Measurements from ENCODE around the gene CTU2.

GRCh38 chr16:88761830-88762229 lies 55.5 kb downstream of the CTU2 start:
- TF ChIP-seq, protein P1, sequence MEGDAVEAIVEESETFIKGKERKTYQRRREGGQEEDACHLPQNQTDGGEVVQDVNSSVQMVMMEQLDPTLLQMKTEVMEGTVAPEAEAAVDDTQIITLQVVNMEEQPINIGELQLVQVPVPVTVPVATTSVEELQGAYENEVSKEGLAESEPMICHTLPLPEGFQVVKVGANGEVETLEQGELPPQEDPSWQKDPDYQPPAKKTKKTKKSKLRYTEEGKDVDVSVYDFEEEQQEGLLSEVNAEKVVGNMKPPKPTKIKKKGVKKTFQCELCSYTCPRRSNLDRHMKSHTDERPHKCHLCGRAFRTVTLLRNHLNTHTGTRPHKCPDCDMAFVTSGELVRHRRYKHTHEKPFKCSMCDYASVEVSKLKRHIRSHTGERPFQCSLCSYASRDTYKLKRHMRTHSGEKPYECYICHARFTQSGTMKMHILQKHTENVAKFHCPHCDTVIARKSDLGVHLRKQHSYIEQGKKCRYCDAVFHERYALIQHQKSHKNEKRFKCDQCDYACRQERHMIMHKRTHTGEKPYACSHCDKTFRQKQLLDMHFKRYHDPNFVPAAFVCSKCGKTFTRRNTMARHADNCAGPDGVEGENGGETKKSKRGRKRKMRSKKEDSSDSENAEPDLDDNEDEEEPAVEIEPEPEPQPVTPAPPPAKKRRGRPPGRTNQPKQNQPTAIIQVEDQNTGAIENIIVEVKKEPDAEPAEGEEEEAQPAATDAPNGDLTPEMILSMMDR (IDR thresholded peaks at IDR 0.05; ENCODE audit: low read length) = no peak
- TF ChIP-seq EZH2 (IDR thresholded peaks at IDR 0.05; ENCODE audit: borderline replicate concordance, low read length) = no peak
